Thoracic aorta (tissue), 2 donors: ENCODE measurements around the gene GLG1. TPM values are rescaled to one million over a fixed set of nuclear protein-coding genes. Genes with fewer than 3 reads are reported as not detected.

Source experiments
- ATAC-seq: fragments of 150-250 bp; one replicate; pipeline ENCODE4 v1.8.0; 2017; ENCODE audit warnings: low read depth; ENCODE audit not compliant: insufficient number of reproducible peaks, low FRiP score
- DNase-seq: peaks from one replicate; pipeline ENCODE4 v3.0.0-alpha.2; 2020; ENCODE audit warnings: low spot score
- H3K27ac ChIP-seq, 2 donors: fragments of 200-600 bp; sonication (generic); 1 replicate in 1 of 2; 2 replicates in 1 of 2; pipeline ENCODE4 v1.5.1; 2016; ENCODE audit warnings: mild to moderate bottlenecking in 2 of 2, moderate library complexity in 2 of 2
- H3K27me3 ChIP-seq: fragments of 200-600 bp; sonication (generic); replicated peaks from 2 replicates; pipeline ENCODE4 v1.6.0; 2016; ENCODE audit warnings: mild to moderate bottlenecking; ENCODE audit not compliant: insufficient read depth
- H3K36me3 ChIP-seq: fragments of 200-600 bp; sonication (generic); one replicate; pipeline ENCODE4 v1.5.1; 2016
- H3K4me1 ChIP-seq, 2 donors: fragments of 200-600 bp; sonication (generic); 1 replicate in 1 of 2; 2 replicates in 1 of 2; pipeline versions ENCODE4 v1.5.1 to v1.6.0; 2016; ENCODE audit warnings: low read depth in 2 of 2, mild to moderate bottlenecking in 1 of 2; ENCODE audit not compliant: control insufficient read depth in 1 of 2
- H3K4me3 ChIP-seq: fragments of 200-600 bp; sonication (generic); 2 replicates; pipeline ENCODE4 v1.5.1; 2016; ENCODE audit warnings: mild to moderate bottlenecking
- H3K9me3 ChIP-seq: fragments of 200-600 bp; sonication (generic); 2 replicates; pipeline ENCODE4 v1.5.1; 2016
- CTCF ChIP-seq: fragments of 200-600 bp; sonication (generic); IDR thresholded peaks from one replicate; pipeline ENCODE4 v1.5.1; 2019; ENCODE audit warnings: antibody characterized with exemption
- total RNA-seq, 2 donors: library from RNA; depleted of rRNA; stranded (reverse); fragments of >200 nt; gene quantifications; one replicate each; pipeline versions ENCODE4 v1.1.0 to v1.2.3, GENCODE V29; 2016

The GLG1 gene
- total RNA-seq, 2 donors from 2014 or later: 202 to 218 TPM

GRCh38 chr16:74565378-74565777 is 41.5 kb downstream of the GLG1 start:
- H3K27ac ChIP-seq: no peak overlapping the region
- H3K36me3 ChIP-seq: no peaks in the 10 kb centered on the region
- H3K27me3 ChIP-seq: no peaks in the 10 kb centered on the region
- TF ChIP-seq CTCF: no peak
- no peak for ATAC-seq
- no peak for DNase-seq
- no peaks in the 10 kb centered on the region for H3K9me3 ChIP-seq
- H3K4me1 ChIP-seq: peaks cover 7 to 38% of the 10 kb centered on the region in 2 donors
- H3K4me3 ChIP-seq: no peak overlapping the region

GRCh38 chr16:74564451-74564984 is 42.4 kb downstream of the GLG1 start:
- no peaks in the 10 kb centered on the region for H3K27me3 ChIP-seq
- no peak overlapping the region for H3K4me3 ChIP-seq
- H3K9me3 ChIP-seq: no peaks in the 10 kb centered on the region
- no peak for TF ChIP-seq CTCF
- peaks cover 11 to 36% of the 10 kb centered on the region in 2 donors for H3K4me1 ChIP-seq
- DNase-seq (no peak), ATAC-seq (no peak)
- no peak overlapping the region for H3K27ac ChIP-seq
- no peaks in the 10 kb centered on the region for H3K36me3 ChIP-seq

GRCh38 chr16:74563828-74564263 is 43.1 kb downstream of the GLG1 start:
- H3K4me3 ChIP-seq: no peak overlapping the region
- H3K27ac ChIP-seq: no peak overlapping the region
- DNase-seq (peak; percentile 4), ATAC-seq (peak; percentile 43)
- H3K36me3 ChIP-seq: no peaks in the 10 kb centered on the region
- no peak for TF ChIP-seq CTCF
- H3K27me3 ChIP-seq: no peaks in the 10 kb centered on the region
- H3K9me3 ChIP-seq: no peaks in the 10 kb centered on the region
- peaks cover 11 to 31% of the 10 kb centered on the region in 2 donors for H3K4me1 ChIP-seq

- ATAC-seq (no peak), DNase-seq (no peak)
- no peaks in the 10 kb centered on the region for H3K27me3 ChIP-seq
- peaks cover 11 to 29% of the 10 kb centered on the region in 2 donors for H3K4me1 ChIP-seq
- H3K4me3 ChIP-seq: no peak overlapping the region
- H3K9me3 ChIP-seq: no peaks in the 10 kb centered on the region
- no peak for TF ChIP-seq CTCF
- H3K36me3 ChIP-seq: no peaks in the 10 kb centered on the region
- no peak overlapping the region for H3K27ac ChIP-seq
These were observed 44.8 kb downstream of the GLG1 start for GRCh38 chr16:74562117-74562516.

GRCh38 chr16:74561626-74562025 is 45.3 kb downstream of the GLG1 start:
- no peak overlapping the region for H3K27ac ChIP-seq
- H3K4me1 ChIP-seq: peaks cover 11 to 24% of the 10 kb centered on the region in 2 donors
- H3K27me3 ChIP-seq: no peaks in the 10 kb centered on the region
- no peak overlapping the region for H3K4me3 ChIP-seq
- TF ChIP-seq CTCF: no peak
- DNase-seq (no peak), ATAC-seq (no peak)
- H3K36me3 ChIP-seq: no peaks in the 10 kb centered on the region
- H3K9me3 ChIP-seq: no peaks in the 10 kb centered on the region
